Stomach smooth muscle (tissue), 2 donors: Measurements from ENCODE around the gene CCDC6.

ENCODE experiments used
- H3K27ac ChIP-seq: one replicate; pipeline ENCODE4 v1.7.0; 2013; ENCODE audit warnings: mild to moderate bottlenecking, low read length, inconsistent platforms
- H3K27me3 ChIP-seq, 2 donors: one replicate each; pipeline ENCODE4 v1.7.0; 2013; ENCODE audit warnings: low read length in 2 of 2; ENCODE audit not compliant: insufficient read depth in 2 of 2, control insufficient read depth in 1 of 2
- H3K36me3 ChIP-seq, 2 donors: one replicate each; pipeline ENCODE4 v1.7.0; 2013; ENCODE audit warnings: low read length in 2 of 2; ENCODE audit not compliant: control insufficient read depth in 2 of 2, insufficient read depth in 2 of 2
- H3K4me1 ChIP-seq: one replicate; pipeline ENCODE4 v1.7.0; 2013; ENCODE audit warnings: low read length; ENCODE audit not compliant: control insufficient read depth, insufficient read depth
- H3K4me3 ChIP-seq, 2 donors: one replicate each; pipeline ENCODE4 v1.7.0; 2013; ENCODE audit warnings: low read length in 2 of 2
- H3K9ac ChIP-seq, 2 donors: one replicate each; pipeline ENCODE4 v1.7.0; 2013; ENCODE audit warnings: low read length in 2 of 2, mild to moderate bottlenecking in 1 of 2
- H3K9me3 ChIP-seq, 2 donors: one replicate each; pipeline ENCODE4 v1.7.0; 2013; ENCODE audit warnings: low read length in 2 of 2; ENCODE audit not compliant: control insufficient read depth in 2 of 2
- donor health status: healthy.
- donor health status: Pancreatic carcinoma.

CCDC6 gene

GRCh38 chr10:59852670-59853069 lies 53.7 kb downstream of the CCDC6 start:
- peaks cover 16% of the 10 kb centered on the region for H3K4me1 ChIP-seq
- H3K9ac ChIP-seq, result no peak overlapping the region
- H3K27me3 ChIP-seq, result no peaks in the 10 kb centered on the region
- H3K36me3 ChIP-seq, result peaks cover 8 to 16% of the 10 kb centered on the region in 2 donors
- no peak overlapping the region for H3K27ac ChIP-seq
- H3K4me3 ChIP-seq, result no peak overlapping the region
- H3K9me3 ChIP-seq, result no peaks in the 10 kb centered on the region

- H3K9me3 ChIP-seq, result no peaks in the 10 kb centered on the region
- H3K4me1 ChIP-seq, result peaks cover 16% of the 10 kb centered on the region
- no peak overlapping the region for H3K4me3 ChIP-seq
Observed at GRCh38 chr10:59851864-59852263, 54.5 kb downstream of the CCDC6 start.

GRCh38 chr10:59847888-59848287 lies 58.5 kb downstream of the CCDC6 start:
- Histone ChIP-seq H3K9me3 (no peaks in the 10 kb centered on the region), H3K27me3 (no peaks in the 10 kb centered on the region), H3K27ac (no peak overlapping the region), H3K4me1 (no peaks in the 10 kb centered on the region), H3K36me3 (peaks cover 16 to 22% of the 10 kb centered on the region in 2 donors), H3K4me3 (no peak overlapping the region), H3K9ac (no peak overlapping the region)

More at GRCh38 chr10:59851864-59852263, 54.5 kb downstream of the CCDC6 start:
- no peak overlapping the region for H3K9ac ChIP-seq
- H3K27me3 ChIP-seq, result no peaks in the 10 kb centered on the region
- H3K36me3 ChIP-seq, result peaks cover 11 to 16% of the 10 kb centered on the region in 2 donors
- no peak overlapping the region for H3K27ac ChIP-seq

- Histone ChIP-seq H3K27ac (no peak overlapping the region), H3K4me1 (no peaks in the 10 kb centered on the region), H3K4me3 (no peak overlapping the region), H3K9ac (no peak overlapping the region), H3K9me3 (no peaks in the 10 kb centered on the region), H3K36me3 (peaks cover 16 to 22% of the 10 kb centered on the region in 2 donors), H3K27me3 (no peaks in the 10 kb centered on the region)
Observed at GRCh38 chr10:59847326-59847725, 59.0 kb downstream of the CCDC6 start.

GRCh38 chr10:59844436-59844835 lies 61.9 kb downstream of the CCDC6 start:
- no peaks in the 10 kb centered on the region for H3K4me1 ChIP-seq
- no peak overlapping the region for H3K27ac ChIP-seq
- no peak overlapping the region for H3K4me3 ChIP-seq
- H3K9me3 ChIP-seq, result no peaks in the 10 kb centered on the region
- H3K9ac ChIP-seq, result no peak overlapping the region
- H3K36me3 ChIP-seq, result peaks cover 12 to 16% of the 10 kb centered on the region in 2 donors
- no peaks in the 10 kb centered on the region for H3K27me3 ChIP-seq

- no peak overlapping the region for H3K9ac ChIP-seq
- no peaks in the 10 kb centered on the region for H3K27me3 ChIP-seq
- no peak overlapping the region for H3K4me3 ChIP-seq
- no peaks in the 10 kb centered on the region for H3K9me3 ChIP-seq
- H3K36me3 ChIP-seq, result peaks cover 7 to 16% of the 10 kb centered on the region in 2 donors
- no peaks in the 10 kb centered on the region for H3K4me1 ChIP-seq
- H3K27ac ChIP-seq, result no peak overlapping the region
Observed at GRCh38 chr10:59843748-59844147, 62.6 kb downstream of the CCDC6 start.

- Histone ChIP-seq H3K4me1 (no peaks in the 10 kb centered on the region), H3K27me3 (no peaks in the 10 kb centered on the region), H3K36me3 (peaks cover 3 to 8% of the 10 kb centered on the region in 2 donors), H3K9ac (no peak overlapping the region), H3K9me3 (no peaks in the 10 kb centered on the region), H3K4me3 (no peak overlapping the region), H3K27ac (no peak overlapping the region)
Observed at GRCh38 chr10:59839576-59839975, 66.8 kb downstream of the CCDC6 start.

- no peaks in the 10 kb centered on the region for H3K27me3 ChIP-seq
- H3K4me1 ChIP-seq, result no peaks in the 10 kb centered on the region
- no peak overlapping the region for H3K4me3 ChIP-seq
- H3K36me3 ChIP-seq, result peaks cover 3% of the 10 kb centered on the region in 2 donors
- H3K27ac ChIP-seq, result no peak overlapping the region
- no peaks in the 10 kb centered on the region for H3K9me3 ChIP-seq
- H3K9ac ChIP-seq, result no peak overlapping the region
Observed at GRCh38 chr10:59838085-59838789, 68.1 kb downstream of the CCDC6 start.

- Histone ChIP-seq H3K27ac (no peak overlapping the region), H3K9ac (no peak overlapping the region), H3K4me1 (no peaks in the 10 kb centered on the region), H3K4me3 (no peak overlapping the region), H3K9me3 (no peaks in the 10 kb centered on the region), H3K36me3 (peaks cover 11 to 12% of the 10 kb centered on the region in 2 donors), H3K27me3 (no peaks in the 10 kb centered on the region)
Observed at GRCh38 chr10:59833810-59834209, 72.5 kb downstream of the CCDC6 start.

GRCh38 chr10:59832506-59832905 lies 73.8 kb downstream of the CCDC6 start:
- peaks cover 8 to 12% of the 10 kb centered on the region in 2 donors for H3K36me3 ChIP-seq
- no peaks in the 10 kb centered on the region for H3K27me3 ChIP-seq
- no peak overlapping the region for H3K9ac ChIP-seq
- H3K4me1 ChIP-seq, result no peaks in the 10 kb centered on the region
- no peak overlapping the region for H3K4me3 ChIP-seq
- no peak overlapping the region for H3K27ac ChIP-seq
- H3K9me3 ChIP-seq, result no peaks in the 10 kb centered on the region
